GM23248 (cell line): ENCODE measurements around the gene ATOSA.

ENCODE experiments used
- EZH2 ChIP-seq: fragments of 200-600 bp; sonication (generic); IDR thresholded peaks from 2 replicates; pipeline ENCODE4 v1.6.1; 2018; ENCODE audit warnings: antibody characterized with exemption, mild to moderate bottlenecking; ENCODE audit not compliant: insufficient read depth, poor library complexity, severe bottlenecking
- EZH2phosphoT487 ChIP-seq: fragments of 200-600 bp; sonication (generic); IDR thresholded peaks from 2 replicates; pipeline ENCODE4 v1.6.1; 2018; ENCODE audit warnings: antibody characterized with exemption, moderate library complexity, mild to moderate bottlenecking, low read depth; ENCODE audit not compliant: insufficient read depth

- TF ChIP-seq EZH2phosphoT487 (no peak), EZH2 (no peak)
Measured at GRCh38 chr15:52715411-52715810, 36.2 kb upstream of the ATOSA start.
